K562 (cell line): ENCODE data around the gene SPOCD1. TPM values are rescaled to one million over a fixed set of nuclear protein-coding genes. Genes with fewer than 3 reads are reported as not detected.

Experiments
- CBX3 ChIP-seq, 2 experiments: IDR thresholded peaks; 1 replicate in 1 of 2; 2 replicates in 1 of 2; pipeline ENCODE4 v1.6.1; 2012; ENCODE audit warnings: inconsistent platforms in 2 of 2, low read length in 2 of 2, borderline replicate concordance in 1 of 2, control low read depth in 1 of 2
- FOXK2 ChIP-seq, 2 experiments: fragments of 450-650 bp; IDR thresholded peaks in 1 of 2; conservative IDR thresholded peaks in 1 of 2; 2 replicates each; pipeline ENCODE4 v1.6.1; 2016; ENCODE audit warnings: low read depth in 2 of 2, mild to moderate bottlenecking in 1 of 2
- FOXM1 ChIP-seq, 2 experiments: fragments of 450-650 bp in 1 of 2; sonication (generic) in 1 of 2; formaldehyde crosslinking in 1 of 2; IDR thresholded peaks; 2 replicates each; pipeline versions ENCODE4 v1.6.1 to v1.9.0; 2017 to 2022; ENCODE audit warnings: low read depth in 2 of 2, mild to moderate bottlenecking in 2 of 2, missing genetic modification reagents in 1 of 2, moderate library complexity in 1 of 2
- HLTF ChIP-seq: fragments of 450-650 bp; IDR thresholded peaks from 2 replicates; pipeline ENCODE4 v1.6.1; 2016
- JUNB ChIP-seq: fragments of 450-650 bp; formaldehyde crosslinking; conservative IDR thresholded peaks from 2 replicates; pipeline ENCODE4 v1.4.0; 2020; ENCODE audit warnings: mild to moderate bottlenecking
- L3MBTL2 ChIP-seq: fragments of 450-650 bp; IDR thresholded peaks from 2 replicates; pipeline ENCODE4 v1.6.1; 2016; ENCODE audit warnings: mild to moderate bottlenecking, moderate library complexity
- MAFG ChIP-seq: fragments of 450-650 bp; conservative IDR thresholded peaks from 2 replicates; pipeline ENCODE4 v1.6.1; 2016; ENCODE audit warnings: missing genetic modification characterization, missing compliant biosample characterization
- MAFK ChIP-seq: IDR thresholded peaks from 2 replicates; pipeline ENCODE4 v1.6.1; 2011; ENCODE audit warnings: low read length, improper control_type of control experiment
- MCM5 ChIP-seq: fragments of 450-650 bp; IDR thresholded peaks from 2 replicates; pipeline ENCODE4 v1.6.1; 2016; ENCODE audit warnings: low read depth
- MTA1 ChIP-seq: fragments of 450-650 bp; IDR thresholded peaks from 2 replicates; pipeline ENCODE4 v1.6.1; 2017; ENCODE audit warnings: borderline replicate concordance
- NBN ChIP-seq: fragments of 450-650 bp; IDR thresholded peaks from 2 replicates; pipeline ENCODE4 v1.6.1; 2016; ENCODE audit warnings: low read depth, mild to moderate bottlenecking
- NCOA4 ChIP-seq: fragments of 450-650 bp; IDR thresholded peaks from 2 replicates; pipeline ENCODE4 v1.6.1; 2018; ENCODE audit warnings: mild to moderate bottlenecking; ENCODE audit not compliant: partially characterized antibody
- NFE2L1 ChIP-seq: fragments of 450-650 bp; IDR thresholded peaks from 2 replicates; pipeline ENCODE4 v1.6.1; 2016; ENCODE audit warnings: missing genetic modification characterization, low read depth, mild to moderate bottlenecking, missing compliant biosample characterization, moderate library complexity, borderline replicate concordance
- NUFIP1 ChIP-seq: fragments of 450-650 bp; IDR thresholded peaks from 2 replicates; pipeline ENCODE4 v1.6.1; 2018; ENCODE audit not compliant: partially characterized antibody
- OTX1 ChIP-seq: fragments of 450-650 bp; formaldehyde crosslinking; IDR thresholded peaks from 2 replicates; pipeline ENCODE4 v1.4.0; 2022; ENCODE audit warnings: mild to moderate bottlenecking
- TRIM24 ChIP-seq, 2 experiments: fragments of 450-650 bp; IDR thresholded peaks; 2 replicates each; pipeline ENCODE4 v1.6.1; 2016
- ZFP36 ChIP-seq: fragments of 150-350 bp; IDR thresholded peaks from 2 replicates; pipeline ENCODE4 v1.6.1; 2018; ENCODE audit warnings: low read length, low read depth; ENCODE audit not compliant: partially characterized antibody
- ZNF436 ChIP-seq: fragments of 250-450, 450-650 bp; sonication (Bioruptor Pico); formaldehyde crosslinking; IDR thresholded peaks from 2 replicates; pipeline ENCODE4 v1.7.0; 2020; ENCODE audit warnings: mild to moderate bottlenecking
- ZNF696 ChIP-seq: fragments of 250-450 bp; sonication (Bioruptor Pico); conservative IDR thresholded peaks from 2 replicates; pipeline ENCODE4 v1.4.0; 2020; ENCODE audit warnings: mild to moderate bottlenecking, moderate library complexity
- polyA plus RNA-seq, 8 experiments: library from polyadenylated mRNA; depleted of rRNA in 4 of 8; stranded (reverse) in 5 of 8; unstranded in 3 of 8; fragments of >200 nt; fragmentation: Nextera tagmentation in 2 of 8; fragmentation: Illumina TruSeq in 1 of 8; extraction: Ambion mirVana in 2 of 8; extraction: Trizol in 1 of 8; gene quantifications; 2 replicates each; pipeline versions ENCODE4 v1.2.1 to v1.2.3, GENCODE V29; 2011 to 2014; ENCODE audit warnings: inconsistent platforms in 1 of 8, missing spikeins in 1 of 8
- total RNA-seq, 7 experiments: library from RNA; depleted of rRNA in 6 of 7; stranded (reverse); fragments of >200 nt in 6 of 7; fragmentation: Illumina TruSeq in 2 of 7; extraction: Trizol in 2 of 7; gene quantifications; 2 replicates each; pipeline versions ENCODE4 v1.2.1 to v1.2.3, GENCODE V29; 2011 to 2021; ENCODE audit warnings: low replicate concordance in 1 of 7
- TF ChIP-seq, protein P1 (sequence below): IDR thresholded peaks from 3 replicates; pipeline ENCODE4 v1.6.1; 2011; ENCODE audit warnings: borderline replicate concordance, mild to moderate bottlenecking, moderate library complexity; ENCODE audit not compliant: insufficient read length; ENCODE audit errors: extremely low read depth
- TF ChIP-seq, protein P2 (sequence below), 2 experiments: fragments of 450-650 bp; IDR thresholded peaks; 2 replicates each; pipeline ENCODE4 v1.6.1; 2018; ENCODE audit warnings: mild to moderate bottlenecking in 2 of 2, low read depth in 1 of 2; ENCODE audit not compliant: partially characterized antibody in 2 of 2
- TF ChIP-seq, protein P3 (sequence below): fragments of 450-650 bp; IDR thresholded peaks from 2 replicates; pipeline ENCODE4 v1.6.1; 2016; ENCODE audit warnings: missing biosample characterization, missing genetic modification characterization

The SPOCD1 gene
- total and polyA plus RNA-seq, 9 of the 15 experiments (the other 6 are each of a cell fraction or from before 2014, with no cell fraction given) = 0.03 to 0.71 (median 0.26) TPM; not detected in 1

DNA sequence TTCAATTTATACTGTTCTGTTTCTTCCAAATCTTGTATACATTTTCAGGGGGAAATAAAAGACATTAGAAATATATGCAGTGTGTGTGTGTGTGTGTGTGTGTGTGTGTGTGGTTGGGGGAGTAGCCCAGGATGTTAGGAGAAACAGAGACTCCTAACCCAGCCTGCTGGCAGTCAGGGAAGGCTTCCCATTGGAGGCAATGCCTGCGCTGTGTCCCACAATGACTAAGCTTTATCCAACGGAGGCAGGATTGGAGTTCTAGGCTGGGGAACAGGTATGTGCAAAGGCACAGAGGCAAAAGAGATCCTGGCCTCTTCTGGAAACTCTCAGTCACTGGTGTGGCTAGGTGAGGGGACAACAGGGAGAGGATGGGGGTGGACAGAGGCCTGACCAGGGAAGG lies 35.2 kb downstream of the SPOCD1 start (continued):
- 0 out of 4 replicates have a peak, but pooled peaks of 1 of the 2 experiments have one; percentile 26 for TF ChIP-seq FOXK2 (conservative IDR thresholded peaks at IDR 0.05 in 1 of 2, IDR thresholded peaks at IDR 0.05 in 1 of 2; ENCODE audit: low read depth in 2 of 2)
- peak in 1 of 2 experiments; percentile 5; a peak in 1 of 3 replicates for TF ChIP-seq CBX3 (IDR thresholded peaks at IDR 0.05; ENCODE audit: borderline replicate concordance in 1 of 2, low read length in 2 of 2)
- 0 out of 2 replicates have a peak, but pooled peaks have one; percentile 37 for TF ChIP-seq OTX1 (CRISPR knock-in tag)
- TF ChIP-seq ZNF436 = peak; percentile 91
- TF ChIP-seq MAFK = peak; percentile 56
- no peak for TF ChIP-seq MCM5
- TF ChIP-seq, protein P1, sequence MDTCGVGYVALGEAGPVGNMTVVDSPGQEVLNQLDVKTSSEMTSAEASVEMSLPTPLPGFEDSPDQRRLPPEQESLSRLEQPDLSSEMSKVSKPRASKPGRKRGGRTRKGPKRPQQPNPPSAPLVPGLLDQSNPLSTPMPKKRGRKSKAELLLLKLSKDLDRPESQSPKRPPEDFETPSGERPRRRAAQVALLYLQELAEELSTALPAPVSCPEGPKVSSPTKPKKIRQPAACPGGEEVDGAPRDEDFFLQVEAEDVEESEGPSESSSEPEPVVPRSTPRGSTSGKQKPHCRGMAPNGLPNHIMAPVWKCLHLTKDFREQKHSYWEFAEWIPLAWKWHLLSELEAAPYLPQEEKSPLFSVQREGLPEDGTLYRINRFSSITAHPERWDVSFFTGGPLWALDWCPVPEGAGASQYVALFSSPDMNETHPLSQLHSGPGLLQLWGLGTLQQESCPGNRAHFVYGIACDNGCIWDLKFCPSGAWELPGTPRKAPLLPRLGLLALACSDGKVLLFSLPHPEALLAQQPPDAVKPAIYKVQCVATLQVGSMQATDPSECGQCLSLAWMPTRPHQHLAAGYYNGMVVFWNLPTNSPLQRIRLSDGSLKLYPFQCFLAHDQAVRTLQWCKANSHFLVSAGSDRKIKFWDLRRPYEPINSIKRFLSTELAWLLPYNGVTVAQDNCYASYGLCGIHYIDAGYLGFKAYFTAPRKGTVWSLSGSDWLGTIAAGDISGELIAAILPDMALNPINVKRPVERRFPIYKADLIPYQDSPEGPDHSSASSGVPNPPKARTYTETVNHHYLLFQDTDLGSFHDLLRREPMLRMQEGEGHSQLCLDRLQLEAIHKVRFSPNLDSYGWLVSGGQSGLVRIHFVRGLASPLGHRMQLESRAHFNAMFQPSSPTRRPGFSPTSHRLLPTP = no peak
- TF ChIP-seq, protein P2, sequence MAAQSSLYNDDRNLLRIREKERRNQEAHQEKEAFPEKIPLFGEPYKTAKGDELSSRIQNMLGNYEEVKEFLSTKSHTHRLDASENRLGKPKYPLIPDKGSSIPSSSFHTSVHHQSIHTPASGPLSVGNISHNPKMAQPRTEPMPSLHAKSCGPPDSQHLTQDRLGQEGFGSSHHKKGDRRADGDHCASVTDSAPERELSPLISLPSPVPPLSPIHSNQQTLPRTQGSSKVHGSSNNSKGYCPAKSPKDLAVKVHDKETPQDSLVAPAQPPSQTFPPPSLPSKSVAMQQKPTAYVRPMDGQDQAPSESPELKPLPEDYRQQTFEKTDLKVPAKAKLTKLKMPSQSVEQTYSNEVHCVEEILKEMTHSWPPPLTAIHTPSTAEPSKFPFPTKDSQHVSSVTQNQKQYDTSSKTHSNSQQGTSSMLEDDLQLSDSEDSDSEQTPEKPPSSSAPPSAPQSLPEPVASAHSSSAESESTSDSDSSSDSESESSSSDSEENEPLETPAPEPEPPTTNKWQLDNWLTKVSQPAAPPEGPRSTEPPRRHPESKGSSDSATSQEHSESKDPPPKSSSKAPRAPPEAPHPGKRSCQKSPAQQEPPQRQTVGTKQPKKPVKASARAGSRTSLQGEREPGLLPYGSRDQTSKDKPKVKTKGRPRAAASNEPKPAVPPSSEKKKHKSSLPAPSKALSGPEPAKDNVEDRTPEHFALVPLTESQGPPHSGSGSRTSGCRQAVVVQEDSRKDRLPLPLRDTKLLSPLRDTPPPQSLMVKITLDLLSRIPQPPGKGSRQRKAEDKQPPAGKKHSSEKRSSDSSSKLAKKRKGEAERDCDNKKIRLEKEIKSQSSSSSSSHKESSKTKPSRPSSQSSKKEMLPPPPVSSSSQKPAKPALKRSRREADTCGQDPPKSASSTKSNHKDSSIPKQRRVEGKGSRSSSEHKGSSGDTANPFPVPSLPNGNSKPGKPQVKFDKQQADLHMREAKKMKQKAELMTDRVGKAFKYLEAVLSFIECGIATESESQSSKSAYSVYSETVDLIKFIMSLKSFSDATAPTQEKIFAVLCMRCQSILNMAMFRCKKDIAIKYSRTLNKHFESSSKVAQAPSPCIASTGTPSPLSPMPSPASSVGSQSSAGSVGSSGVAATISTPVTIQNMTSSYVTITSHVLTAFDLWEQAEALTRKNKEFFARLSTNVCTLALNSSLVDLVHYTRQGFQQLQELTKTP (IDR thresholded peaks at IDR 0.05; ENCODE audit: low read depth in 1 of 2, partially characterized antibody in 2 of 2) = peak in 1 of 2 experiments; percentile 20
- 0 out of 4 replicates have a peak, but pooled peaks of 1 of the 2 experiments have one; percentile 26 for TF ChIP-seq TRIM24 (IDR thresholded peaks at IDR 0.05)
- peak; percentile 66 for TF ChIP-seq NBN
- TF ChIP-seq JUNB (CRISPR knock-in tag) = no peak
- peak; percentile 56; the same call in 1 of the 2 replicates for TF ChIP-seq HLTF
- peak; percentile 99 for TF ChIP-seq ZFP36
- peak; percentile 79 for TF ChIP-seq MAFG
- no peak for TF ChIP-seq NCOA4
- peak; percentile 27 for TF ChIP-seq NUFIP1
- no peak for TF ChIP-seq ZNF696 (CRISPR knock-in tag)
- TF ChIP-seq NFE2L1 (tag) = peak; percentile 34; the same call in 1 of the 2 replicates
- TF ChIP-seq, protein P3, sequence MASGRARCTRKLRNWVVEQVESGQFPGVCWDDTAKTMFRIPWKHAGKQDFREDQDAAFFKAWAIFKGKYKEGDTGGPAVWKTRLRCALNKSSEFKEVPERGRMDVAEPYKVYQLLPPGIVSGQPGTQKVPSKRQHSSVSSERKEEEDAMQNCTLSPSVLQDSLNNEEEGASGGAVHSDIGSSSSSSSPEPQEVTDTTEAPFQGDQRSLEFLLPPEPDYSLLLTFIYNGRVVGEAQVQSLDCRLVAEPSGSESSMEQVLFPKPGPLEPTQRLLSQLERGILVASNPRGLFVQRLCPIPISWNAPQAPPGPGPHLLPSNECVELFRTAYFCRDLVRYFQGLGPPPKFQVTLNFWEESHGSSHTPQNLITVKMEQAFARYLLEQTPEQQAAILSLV (tag) = no peak
- TF ChIP-seq MTA1 = peak; percentile 41; the same call in 1 of the 2 replicates
- TF ChIP-seq L3MBTL2 = 0 out of 2 replicates have a peak, but pooled peaks have one; percentile 5
- TF ChIP-seq FOXM1 (IDR thresholded peaks at IDR 0.05; ENCODE audit: low read depth) = peak; percentile 38; the same call in 1 of the 2 replicates
- no peak for TF ChIP-seq FOXM1 (CRISPR knock-in tag; IDR thresholded peaks at IDR 0.05; ENCODE audit: low read depth)
